ENCODE data around the gene BCAS3. TPM values are rescaled to one million over a fixed set of nuclear protein-coding genes. Genes with fewer than 3 reads are reported as not detected.

Gene BCAS3
- total RNA-seq, 1 donor from 2014 or later, result 64.9 TPM

- Mint-ChIP-seq H3K9me3 (no peaks in the 10 kb centered on the region), H3K4me1 (no peaks in the 10 kb centered on the region), H3K36me3 (peaks cover 21% of the 10 kb centered on the region), H3K27me3 (ENCODE audit: low read depth) (no peaks in the 10 kb centered on the region), H3K27ac (no peak overlapping the region), H3K4me3 (no peak overlapping the region)
- TF ChIP-seq CTCF (IDR thresholded peaks at IDR 0.05; ENCODE audit: unreplicated experiment), result no peak
- DNase-seq (ENCODE audit: low spot score in 2 of 2, unreplicated experiment in 2 of 2), result no peak
Measured at GRCh38 chr17:60695960-60696359, 18.3 kb downstream of the BCAS3 start.

GRCh38 chr17:60699090-60699489, 21.4 kb downstream of the BCAS3 start:
- H3K27me3 Mint-ChIP-seq (ENCODE audit: low read depth), result no peaks in the 10 kb centered on the region
- no peak overlapping the region for H3K27ac Mint-ChIP-seq
- peaks cover 2% of the 10 kb centered on the region for H3K4me1 Mint-ChIP-seq
- no peak for DNase-seq (ENCODE audit: low spot score in 2 of 2, unreplicated experiment in 2 of 2)
- H3K36me3 Mint-ChIP-seq, result peaks cover 14% of the 10 kb centered on the region
- no peak for TF ChIP-seq CTCF (IDR thresholded peaks at IDR 0.05; ENCODE audit: unreplicated experiment)
- H3K4me3 Mint-ChIP-seq, result no peak overlapping the region
- H3K9me3 Mint-ChIP-seq, result no peaks in the 10 kb centered on the region

GRCh38 chr17:60704170-60704569, 26.5 kb downstream of the BCAS3 start:
- Mint-ChIP-seq H3K4me3 (no peak overlapping the region), H3K27me3 (ENCODE audit: low read depth) (no peaks in the 10 kb centered on the region)
- no peak for TF ChIP-seq CTCF (IDR thresholded peaks at IDR 0.05; ENCODE audit: unreplicated experiment)

GRCh38 chr17:60712675-60713074, 35.0 kb downstream of the BCAS3 start:
- Mint-ChIP-seq H3K36me3 (peaks cover 25% of the 10 kb centered on the region), H3K27ac (no peak overlapping the region), H3K9me3 (no peaks in the 10 kb centered on the region), H3K4me1 (no peaks in the 10 kb centered on the region), H3K4me3 (no peak overlapping the region), H3K27me3 (ENCODE audit: low read depth) (no peaks in the 10 kb centered on the region)
- no peak for TF ChIP-seq CTCF (IDR thresholded peaks at IDR 0.05; ENCODE audit: unreplicated experiment)
- no peak for DNase-seq (ENCODE audit: low spot score in 2 of 2, unreplicated experiment in 2 of 2)

More at GRCh38 chr17:60704170-60704569, 26.5 kb downstream of the BCAS3 start:
- Mint-ChIP-seq H3K4me1 (peaks cover 2% of the 10 kb centered on the region), H3K27ac (no peak overlapping the region), H3K36me3 (peaks cover 14% of the 10 kb centered on the region), H3K9me3 (peaks cover 4% of the 10 kb centered on the region)
- DNase-seq (ENCODE audit: low spot score in 2 of 2, unreplicated experiment in 2 of 2), result no peak

- no peak overlapping the region for H3K27ac Mint-ChIP-seq
- H3K36me3 Mint-ChIP-seq, result peaks cover 23% of the 10 kb centered on the region
- no peaks in the 10 kb centered on the region for H3K27me3 Mint-ChIP-seq (ENCODE audit: low read depth)
- no peaks in the 10 kb centered on the region for H3K4me1 Mint-ChIP-seq
- H3K4me3 Mint-ChIP-seq, result no peak overlapping the region
- no peaks in the 10 kb centered on the region for H3K9me3 Mint-ChIP-seq
- no peak for DNase-seq (ENCODE audit: low spot score in 2 of 2, unreplicated experiment in 2 of 2)
- no peak for TF ChIP-seq CTCF (IDR thresholded peaks at IDR 0.05; ENCODE audit: unreplicated experiment)
Measured at GRCh38 chr17:60713608-60714007, 36.0 kb downstream of the BCAS3 start.

GRCh38 chr17:60716766-60717165, 39.1 kb downstream of the BCAS3 start:
- Mint-ChIP-seq H3K9me3 (no peaks in the 10 kb centered on the region), H3K27ac (no peak overlapping the region), H3K4me1 (peaks cover 8% of the 10 kb centered on the region), H3K27me3 (ENCODE audit: low read depth) (no peaks in the 10 kb centered on the region), H3K4me3 (no peak overlapping the region), H3K36me3 (peaks cover 7% of the 10 kb centered on the region)
- DNase-seq (ENCODE audit: low spot score in 2 of 2, unreplicated experiment in 2 of 2), result no peak
- TF ChIP-seq CTCF (IDR thresholded peaks at IDR 0.05; ENCODE audit: unreplicated experiment), result no peak
